HG02938 (cell line): ENCODE results near the gene CPSF4L.
A peak's percentile ranks its signal among the peaks of the same experiment; 100 is the strongest.

Experiments used
- ATAC-seq: cut with Tn5 transposase; IDR thresholded peaks from one replicate; pipeline ENCODE4 v1.9.1; 2021; ENCODE audit warnings: mild to moderate bottlenecking, moderate library complexity; ENCODE audit not compliant: unreplicated experiment

The CPSF4L gene

DNA sequence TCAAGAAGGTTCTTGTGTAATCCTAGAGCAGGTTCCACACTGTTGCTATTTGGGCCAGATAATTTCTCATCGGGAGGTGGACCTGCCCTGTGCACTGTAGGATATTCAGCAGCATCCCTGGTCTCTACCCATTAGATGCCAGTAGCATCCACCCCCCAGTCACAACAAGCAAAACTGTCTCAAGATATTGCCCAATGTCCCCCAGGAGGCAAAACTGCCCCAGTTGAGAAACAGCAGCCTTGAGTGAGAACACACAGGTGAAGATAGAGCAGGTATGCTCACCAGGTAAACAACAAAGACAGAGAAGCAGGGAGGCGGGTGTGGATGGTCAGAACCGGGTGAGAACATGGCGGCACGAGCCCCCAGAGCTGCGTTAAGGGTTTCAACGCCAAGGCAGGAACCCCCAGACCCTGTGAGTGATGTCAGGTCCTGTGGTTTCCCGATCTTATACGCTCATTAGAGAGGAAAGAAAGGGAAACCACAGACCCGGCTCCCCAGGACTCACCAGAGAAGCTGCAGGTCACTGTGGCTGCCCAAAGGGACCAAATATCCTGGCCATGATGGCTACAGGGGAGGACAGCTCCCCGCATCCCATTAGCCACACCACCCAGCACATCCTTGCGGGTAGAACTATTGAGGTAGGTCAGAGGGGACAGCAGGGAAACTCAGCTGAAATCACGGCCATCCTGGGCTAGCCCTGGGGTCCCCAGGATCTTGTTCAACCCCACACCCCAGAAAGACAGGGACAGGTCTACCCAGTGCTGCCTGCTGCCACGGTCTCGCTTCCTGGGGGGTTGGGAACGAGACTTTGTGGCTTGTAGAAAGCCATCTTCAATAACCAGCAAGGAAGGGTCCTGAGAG, 28.9 kb upstream of the CPSF4L start:
- peak; percentile 30 for ATAC-seq

DNA sequence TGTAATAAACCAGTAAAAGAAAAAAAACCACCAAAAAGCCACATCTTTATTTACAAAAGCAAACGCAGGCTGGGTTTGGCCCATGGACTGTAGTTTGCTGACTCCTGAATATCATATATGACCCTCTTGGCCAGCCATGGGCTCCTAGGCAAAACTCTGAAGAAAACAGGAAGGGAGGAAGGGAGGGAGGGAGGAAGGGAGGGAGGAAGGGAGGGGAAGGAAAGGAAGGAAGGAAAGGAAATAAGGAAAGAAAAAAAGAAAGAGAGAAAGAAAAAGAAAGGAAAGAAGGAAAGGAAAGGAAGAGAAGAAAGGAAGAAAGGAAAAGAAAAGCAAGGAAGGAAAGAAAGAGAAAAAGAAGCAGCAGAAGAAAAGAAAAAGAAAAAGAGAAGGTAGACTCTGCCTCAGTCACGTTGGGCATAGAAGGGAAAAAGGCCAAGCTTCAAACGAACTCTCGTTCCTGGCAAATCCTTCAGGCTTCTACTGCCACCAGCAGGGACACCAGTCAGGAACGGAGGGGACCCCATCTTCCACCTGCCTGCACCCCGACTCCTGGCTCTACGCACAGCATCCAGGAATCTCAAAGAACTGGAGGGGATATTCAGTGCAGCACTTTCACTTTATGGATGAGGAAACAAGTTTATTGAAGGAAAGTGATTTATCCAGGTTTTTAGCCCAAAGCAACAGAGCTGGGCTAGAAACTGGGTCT, 28.0 kb upstream of the CPSF4L start:
- ATAC-seq = no peak

DNA sequence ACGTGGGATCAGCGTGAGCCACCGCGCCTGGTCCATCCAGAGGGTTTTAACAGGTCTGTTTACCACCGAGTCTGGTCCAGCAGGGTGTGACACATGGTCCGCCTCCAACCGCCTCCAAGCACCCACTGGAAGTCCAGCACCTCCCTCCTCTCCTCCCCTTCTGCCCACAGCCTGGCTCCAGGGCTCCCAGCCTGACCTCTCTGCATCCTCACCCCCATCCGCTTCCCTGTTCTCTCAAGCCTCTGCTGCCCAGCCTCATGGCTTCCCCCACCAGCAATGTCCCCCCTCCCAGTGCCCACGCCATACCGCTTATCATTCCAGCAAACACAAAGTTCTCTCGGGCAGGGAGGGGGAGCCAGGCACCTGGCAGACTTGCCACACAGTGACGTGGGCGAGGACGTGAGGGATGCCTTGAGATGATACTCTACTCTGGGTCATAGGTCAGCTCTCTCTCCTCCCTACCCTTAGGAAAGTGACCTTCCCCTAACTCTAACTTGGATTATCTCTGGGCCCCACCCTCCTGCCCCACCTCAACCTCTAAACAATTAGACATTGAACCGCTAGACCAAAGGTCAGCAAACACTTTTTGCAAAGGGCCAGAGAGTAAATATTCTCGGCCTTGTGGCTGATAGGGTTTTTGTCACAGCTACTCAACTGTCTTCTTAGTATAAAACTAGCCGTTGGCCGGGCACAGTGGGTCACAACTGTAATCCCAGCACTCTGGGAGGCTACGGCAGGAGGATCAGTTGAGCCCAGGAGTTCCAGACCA, 27.0 kb upstream of the CPSF4L start:
- ATAC-seq = no peak

DNA sequence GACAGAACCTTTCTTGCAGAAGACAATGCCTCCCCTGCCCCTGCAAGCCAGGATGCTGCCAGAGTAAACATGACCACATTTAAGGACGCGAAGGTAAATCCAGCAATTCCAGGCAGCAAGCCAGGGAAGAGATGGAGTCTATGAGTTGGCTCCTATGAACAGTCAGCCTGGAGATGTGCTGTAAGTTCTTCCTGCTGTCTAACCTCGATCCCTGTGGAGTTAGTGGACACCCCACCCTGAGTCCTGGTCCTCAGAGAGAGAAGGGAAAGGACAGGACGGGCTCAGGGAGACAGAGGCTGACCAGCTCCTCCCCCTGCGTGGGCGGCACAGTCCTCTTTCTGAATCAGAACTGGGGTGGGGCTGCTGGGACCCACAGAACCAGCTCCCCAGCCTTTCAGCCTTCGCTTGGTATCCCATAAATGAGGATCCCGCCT, 25.2 kb upstream of the CPSF4L start:
- no peak for ATAC-seq

DNA sequence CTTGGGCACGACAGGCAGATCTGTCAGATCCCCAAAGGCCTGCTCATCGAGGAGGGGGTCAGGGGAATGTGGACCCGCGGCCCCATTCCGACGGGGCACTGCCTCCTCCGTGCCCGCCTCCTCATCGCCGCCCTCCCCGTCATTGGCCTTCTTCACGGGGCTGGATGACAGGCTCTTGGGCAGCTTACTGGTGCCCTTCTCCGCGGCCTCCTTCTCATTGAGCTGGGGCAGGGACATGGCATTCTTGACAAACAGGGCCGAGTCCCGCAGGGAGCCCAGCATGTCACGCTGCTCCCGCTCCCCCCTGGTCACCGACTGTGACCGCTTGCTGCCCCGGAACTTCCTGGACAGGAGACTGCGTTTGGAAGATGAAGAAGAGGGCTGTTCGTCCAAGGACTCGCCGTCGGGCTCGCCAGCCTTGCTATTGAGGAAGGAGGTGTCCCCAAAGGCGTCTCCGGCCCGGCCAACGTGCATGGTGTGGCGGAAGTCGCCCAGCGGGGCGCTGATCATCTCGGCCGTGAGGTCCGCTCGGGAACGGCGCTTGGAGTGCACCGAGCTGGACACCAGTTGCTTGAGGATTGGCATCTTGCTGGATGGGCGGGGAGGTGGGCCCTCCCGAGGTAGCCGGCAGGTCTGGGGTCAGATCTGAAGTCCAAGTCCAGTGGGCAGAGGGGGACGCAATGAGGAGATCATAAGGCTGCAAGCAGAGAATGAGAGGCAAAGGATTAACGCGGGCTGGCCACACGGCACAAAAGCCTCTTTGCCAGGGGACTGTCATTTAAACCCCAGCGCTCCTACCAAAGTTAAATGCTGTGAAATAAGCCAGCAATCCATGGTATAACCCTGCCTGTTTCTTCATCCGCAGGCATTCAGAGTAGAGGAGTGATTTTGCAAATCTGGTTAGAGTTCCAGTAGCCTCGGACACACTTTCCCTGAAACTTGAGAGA, 24.5 kb upstream of the CPSF4L start:
- no peak for ATAC-seq

DNA sequence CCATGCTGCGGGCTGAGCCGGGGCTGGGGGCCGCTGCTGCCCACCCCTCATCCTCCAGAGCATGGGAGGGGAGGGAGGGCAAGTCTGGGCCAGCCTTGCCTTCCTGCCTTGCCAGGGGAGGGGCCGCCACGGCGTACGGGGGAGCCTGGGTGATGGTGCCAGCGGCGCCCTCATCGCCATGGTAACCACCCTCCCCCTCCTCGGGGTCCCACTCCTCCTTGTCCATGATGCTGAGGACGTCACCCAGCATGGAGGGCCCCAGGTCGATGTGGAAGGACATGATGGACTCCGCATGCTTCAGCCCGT, 23.9 kb upstream of the CPSF4L start:
- ATAC-seq = no peak

DNA sequence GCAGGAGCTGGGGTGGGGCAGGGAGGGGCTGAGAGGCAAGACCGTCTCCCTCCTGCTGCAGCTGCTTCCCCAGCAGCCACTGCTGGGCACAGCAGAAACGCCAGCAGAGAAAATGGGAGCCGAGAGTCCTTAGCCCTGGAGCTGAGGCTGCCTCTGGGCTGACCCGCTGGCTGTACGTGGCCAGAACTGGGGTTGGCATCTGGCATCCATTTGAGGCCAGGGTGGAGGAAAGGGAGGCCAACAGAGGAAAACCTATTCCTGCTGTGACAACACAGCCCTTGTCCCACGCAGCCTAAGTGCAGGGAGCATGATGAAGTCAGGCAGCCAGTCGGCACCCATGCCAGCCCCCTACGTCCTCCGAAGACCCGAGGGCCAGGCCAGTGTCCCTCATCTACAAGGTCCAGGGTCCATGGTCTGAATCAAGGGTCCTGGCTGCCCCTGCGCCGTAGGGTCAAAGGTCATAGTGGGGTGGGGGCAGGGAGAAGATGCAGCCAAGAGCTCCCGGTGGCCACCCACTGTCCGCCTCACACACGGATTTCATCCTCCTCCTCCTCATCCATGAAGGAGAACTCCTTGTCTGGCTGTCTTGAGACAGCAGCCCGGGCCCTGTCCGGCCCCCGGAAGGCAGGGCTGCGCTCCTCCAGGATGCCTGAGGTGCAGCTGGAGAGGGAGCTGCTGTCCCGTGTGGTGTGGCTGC, 23.4 kb upstream of the CPSF4L start:
- ATAC-seq = no peak

DNA sequence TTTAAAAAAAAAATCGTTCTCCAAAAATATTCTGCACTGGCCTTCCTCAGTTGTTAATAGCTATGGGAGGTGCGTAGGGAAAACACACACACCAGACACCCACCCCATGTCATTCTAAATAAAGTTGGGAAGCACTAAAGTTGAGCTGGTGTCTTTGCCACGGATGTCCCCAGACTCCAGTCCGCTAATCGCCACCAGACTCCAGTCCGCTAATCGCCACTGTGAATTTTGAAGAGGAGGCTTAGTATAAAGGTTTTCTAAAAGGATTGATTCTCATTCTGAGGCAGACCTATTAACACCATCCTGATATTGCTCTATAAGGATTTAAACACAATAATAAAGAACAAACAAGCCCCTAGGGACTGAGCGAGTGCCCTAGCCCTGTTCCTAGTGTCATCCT, 22.7 kb upstream of the CPSF4L start:
- no peak for ATAC-seq

DNA sequence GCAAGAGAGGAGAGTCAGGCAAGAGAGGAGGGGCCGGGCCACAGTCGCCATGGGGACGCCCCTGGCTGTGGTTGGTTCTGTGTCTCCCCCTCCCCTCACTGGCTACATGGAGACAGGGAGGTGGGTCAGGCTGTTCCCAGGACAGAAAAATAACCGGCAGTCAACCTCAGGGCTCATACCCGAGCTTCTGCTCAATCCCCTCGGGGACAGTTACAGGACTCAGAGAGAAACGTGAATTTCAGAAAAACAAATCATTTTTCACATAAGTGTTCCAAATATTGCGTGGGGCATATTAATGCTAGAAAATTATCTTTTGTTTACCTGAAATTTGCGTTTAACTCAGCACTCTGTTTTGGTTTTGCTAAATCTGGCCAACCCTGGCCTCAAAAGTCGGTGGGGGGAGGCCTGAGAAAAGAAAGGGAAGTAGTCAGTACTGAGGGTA, 22.2 kb upstream of the CPSF4L start:
- no peak for ATAC-seq

DNA sequence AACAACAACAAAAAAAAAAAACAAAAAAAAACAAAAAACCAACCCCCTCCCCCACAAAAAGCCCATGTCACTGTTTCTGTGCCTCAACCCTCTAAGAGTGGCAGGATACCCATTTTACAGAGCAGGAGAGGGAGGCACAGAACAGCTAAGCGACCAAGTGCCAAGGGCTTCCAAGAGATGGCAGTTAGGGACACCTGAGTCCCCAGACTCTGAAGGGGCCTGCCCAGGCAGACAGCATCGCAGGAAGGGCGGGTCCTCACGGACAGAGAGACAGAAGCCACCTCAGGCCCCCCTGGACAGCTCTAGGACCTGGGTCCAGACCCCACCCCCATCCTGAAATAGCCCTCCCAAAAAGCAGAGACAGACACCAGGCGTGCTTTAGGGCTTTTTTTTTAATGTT, 21.6 kb upstream of the CPSF4L start:
- ATAC-seq = no peak

DNA sequence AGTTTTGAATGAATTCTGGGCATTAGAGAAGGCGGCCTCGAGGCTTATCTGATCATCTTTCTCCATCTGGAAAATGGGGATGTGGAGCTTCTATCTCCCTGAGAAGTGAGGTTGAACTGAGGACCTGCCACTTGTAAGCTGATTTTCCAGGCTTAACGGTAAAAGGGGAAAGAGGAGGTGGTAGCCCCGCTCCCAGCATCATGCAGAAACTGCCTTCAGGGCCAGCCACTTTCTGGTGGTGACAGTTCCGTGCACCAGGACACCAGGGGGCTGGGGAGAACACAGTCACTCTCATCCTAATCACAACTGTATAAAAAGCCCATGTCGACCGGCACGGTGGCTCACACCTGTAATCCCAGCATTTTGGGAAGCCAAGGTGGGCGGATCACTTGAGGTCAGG, 20.9 kb upstream of the CPSF4L start:
- ATAC-seq = no peak

DNA sequence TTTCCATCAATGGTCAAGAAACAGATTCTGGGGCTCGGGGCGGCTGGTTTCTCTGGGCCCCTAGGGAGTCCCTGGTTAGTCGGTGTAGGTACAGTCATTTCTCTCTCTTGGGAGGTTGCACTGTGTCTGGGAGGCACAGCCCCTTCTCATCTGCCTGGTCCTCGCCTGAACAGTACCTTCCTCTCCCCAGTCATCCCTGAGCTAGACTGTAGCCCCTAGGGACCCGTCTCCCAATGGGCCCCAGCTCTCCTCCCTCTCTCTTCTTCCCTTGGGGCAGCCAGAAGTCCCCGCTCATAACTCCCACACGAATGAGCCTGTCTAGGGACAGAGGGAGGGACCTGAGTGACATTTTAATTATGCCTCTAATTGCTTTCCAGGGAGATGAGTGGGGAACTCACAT, 20.2 kb upstream of the CPSF4L start:
- ATAC-seq = peak; percentile 98

DNA sequence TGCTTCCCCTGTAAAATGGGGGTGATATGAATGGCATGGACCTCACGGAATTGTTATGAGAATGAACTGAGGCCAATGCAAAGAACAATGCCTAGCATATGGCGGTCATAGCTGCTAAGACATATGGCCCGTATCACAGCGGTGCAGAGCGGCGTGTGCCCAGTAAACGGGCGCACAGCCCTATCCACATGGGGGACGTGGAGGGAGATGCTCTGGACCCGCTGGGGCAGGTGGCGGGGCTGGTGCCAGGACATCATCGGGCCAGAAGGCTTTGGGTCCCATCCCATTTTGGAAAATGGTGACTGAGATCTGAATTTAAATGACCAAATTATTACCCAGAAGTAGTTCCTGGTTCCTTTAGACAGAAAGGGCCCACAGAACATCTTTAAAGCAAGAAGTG, 18.5 kb upstream of the CPSF4L start:
- ATAC-seq = no peak

DNA sequence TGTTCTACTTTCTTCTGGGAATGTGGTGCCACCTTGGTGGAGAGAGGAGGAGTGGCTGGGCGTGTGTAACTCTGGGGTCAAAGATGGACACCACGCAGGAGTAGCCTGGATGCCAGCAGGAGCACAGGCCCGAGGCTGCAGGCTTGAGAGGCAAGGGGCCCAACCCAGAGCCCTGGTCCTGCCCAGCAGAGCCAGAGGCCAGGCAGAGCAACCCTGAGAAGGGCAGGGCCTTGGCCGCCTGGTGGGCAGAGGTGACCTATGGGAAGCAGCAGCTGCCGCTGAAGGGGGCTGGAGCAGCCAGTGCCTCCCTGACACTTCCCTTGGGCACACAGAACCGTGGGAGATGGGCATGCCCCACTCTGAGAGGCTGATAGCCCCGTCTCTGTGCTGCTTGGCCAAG, 18.0 kb upstream of the CPSF4L start:
- no peak for ATAC-seq

DNA sequence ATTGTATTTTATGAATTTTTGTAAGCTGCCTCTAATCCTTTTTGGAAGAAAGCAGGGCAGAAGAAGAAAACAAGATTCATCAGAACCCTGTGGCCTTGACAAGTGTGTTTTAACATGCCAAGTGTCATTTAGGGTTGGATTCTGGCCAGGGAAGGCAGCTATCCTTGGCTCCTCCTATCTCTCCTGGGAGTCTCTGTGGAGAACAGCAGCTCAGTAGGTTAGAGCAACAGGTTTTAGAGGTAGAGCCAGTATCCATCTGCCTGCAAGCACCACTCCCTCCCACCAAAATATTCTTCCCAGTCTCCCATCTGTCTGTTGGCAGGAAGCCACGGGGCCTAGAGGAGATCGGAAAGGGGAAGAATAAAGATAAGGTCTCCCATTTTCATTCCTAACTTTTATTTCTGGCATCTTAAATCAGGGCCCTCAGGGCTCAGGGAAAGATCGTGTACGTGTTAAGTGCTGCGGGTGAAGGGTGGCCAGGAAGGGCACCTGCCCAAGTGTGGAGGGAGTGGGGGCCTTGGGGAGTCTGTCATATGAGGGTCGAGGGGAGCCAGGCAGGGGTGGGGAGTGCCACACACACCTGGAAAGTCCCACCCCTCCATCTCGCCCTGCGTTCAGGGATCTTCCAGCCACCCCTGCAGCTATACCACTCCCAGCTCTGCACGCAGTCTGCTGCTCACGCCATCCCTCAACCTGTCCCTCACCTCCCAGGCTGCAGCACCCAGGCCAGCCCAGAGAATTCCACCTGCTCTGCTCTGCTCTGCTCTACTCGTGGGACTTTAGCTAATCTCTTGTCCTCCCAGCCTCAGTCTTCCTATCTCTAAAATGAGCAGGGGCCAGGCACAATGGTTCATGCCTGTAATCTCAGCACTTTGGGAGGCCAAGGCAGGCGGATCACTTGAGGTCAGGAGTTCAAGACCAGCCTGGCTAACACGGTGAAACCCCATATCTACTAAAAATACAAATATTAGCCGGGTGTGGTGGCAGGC, 17.1 kb upstream of the CPSF4L start:
- ATAC-seq = no peak

DNA sequence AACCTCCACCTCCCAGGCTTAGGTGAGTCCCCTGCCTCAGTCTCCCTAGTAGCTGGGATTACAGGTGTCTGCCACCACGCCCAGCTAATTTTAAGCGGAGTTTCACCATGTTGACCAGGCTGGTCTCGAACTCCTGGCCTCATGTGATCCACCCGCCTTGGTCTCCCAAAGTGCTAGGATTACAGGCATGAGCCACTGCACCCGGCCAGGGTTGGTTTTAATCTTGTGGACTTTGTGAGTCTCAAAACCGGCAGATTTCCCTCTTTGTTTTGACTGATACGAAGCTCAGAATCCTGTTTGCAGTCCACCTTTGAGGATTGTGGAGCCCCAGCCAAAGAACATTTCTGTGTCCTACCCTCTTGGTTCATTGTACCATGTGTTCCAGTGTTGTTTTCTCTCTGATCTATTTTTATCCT, 16.4 kb upstream of the CPSF4L start:
- no peak for ATAC-seq

DNA sequence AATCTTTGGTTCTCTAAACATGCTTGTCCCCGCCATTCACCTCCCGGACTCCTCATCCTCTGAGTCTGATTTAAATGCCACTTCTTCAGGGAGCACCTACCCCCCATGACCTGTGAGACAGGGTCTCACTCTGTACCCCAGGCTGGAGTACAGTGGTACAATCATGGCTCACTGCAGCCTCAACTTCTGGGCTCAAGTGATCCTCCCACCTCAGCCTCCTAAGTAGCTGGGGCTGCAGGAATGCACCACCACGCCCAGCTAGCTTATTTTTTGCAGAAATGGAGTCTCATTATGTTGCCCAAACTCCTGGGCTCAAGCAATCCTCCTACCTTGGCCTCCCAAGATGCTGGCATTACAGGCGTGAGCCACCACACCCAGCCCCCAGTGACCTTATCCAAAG, 12.8 kb upstream of the CPSF4L start:
- ATAC-seq = no peak

DNA sequence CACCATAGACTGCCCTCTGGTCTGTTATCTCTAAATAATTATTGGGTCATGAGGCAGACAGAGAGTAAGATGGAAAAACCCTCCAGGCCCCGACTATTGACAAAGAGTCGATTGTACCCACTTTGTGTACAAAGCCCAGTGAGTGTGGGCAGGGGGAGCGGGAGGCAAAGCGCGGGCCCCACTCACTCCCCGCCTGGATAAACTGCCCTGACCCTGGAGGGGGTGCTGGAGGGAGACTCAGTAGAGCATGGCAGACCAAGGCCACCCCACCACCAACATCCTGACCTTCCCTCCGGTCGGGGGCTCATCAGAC, 11.2 kb upstream of the CPSF4L start:
- ATAC-seq = no peak

DNA sequence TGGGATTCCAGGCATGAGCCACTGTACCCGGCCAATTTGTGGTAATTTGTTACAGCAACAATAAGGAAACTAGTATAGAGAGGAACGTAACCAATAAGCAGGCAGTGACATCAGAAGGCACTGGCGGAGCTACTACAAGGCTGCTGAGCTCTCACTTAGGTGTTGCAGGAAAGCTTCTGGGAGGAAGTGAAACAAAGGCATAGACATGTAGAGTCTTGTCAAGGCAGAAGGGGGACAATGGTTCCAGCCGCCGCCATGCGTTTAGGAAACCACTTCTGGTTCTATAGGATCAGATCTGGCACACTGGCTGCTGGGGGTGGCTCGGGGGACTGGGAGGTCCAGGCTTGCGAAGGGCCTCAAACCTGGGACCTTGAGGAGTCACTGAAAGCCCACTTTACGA, 9.4 kb upstream of the CPSF4L start:
- peak; percentile 99 for ATAC-seq
